Stimulated activated naive CD4-positive, alpha-beta T cell treated with Interleukin-2 at 50 U/mL for 16 hours (primary cell): Measurements from ENCODE around the gene GSTT2.
A peak's percentile ranks its signal among the peaks of the same experiment; 100 is the strongest.
"Not testable (repeated sequence)": the region's sequence is repeated elsewhere in the genome, so short reads cannot be mapped to it uniquely, and the experiment has no call there.

Experiments used
- DNase-seq: peaks from one replicate; lab custom pipeline; 2025; lab: John Stamatoyannopoulos, UW

The GSTT2 gene

DNA sequence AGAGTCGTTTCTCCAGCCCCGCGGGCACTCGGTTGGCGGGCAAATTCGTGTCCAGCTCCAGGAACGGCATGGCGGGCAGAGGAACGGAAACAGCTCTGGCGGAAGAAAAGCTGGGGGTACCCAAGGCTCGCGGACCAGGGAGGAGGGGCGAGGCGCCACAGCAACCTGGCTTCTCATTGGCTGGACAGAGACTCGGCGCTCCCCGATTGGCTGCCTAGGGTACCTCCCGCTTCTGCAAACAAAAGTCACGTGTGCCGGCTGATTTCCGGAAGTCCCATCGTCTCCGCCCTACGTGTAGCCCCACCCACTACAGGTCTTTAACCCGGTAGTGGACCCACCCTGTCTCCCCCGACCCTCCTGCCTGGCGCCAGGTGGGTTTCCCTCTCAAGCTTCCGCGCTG, 5.6 kb upstream of the GSTT2 start, which contains the start of gene DDT:
DDT (minus strand) TSS at position 97 of the 400 bp plus-strand sequence; CDS start at position 70, 27 bp downstream.
- not testable (repeated sequence) for DNase-seq

DNA sequence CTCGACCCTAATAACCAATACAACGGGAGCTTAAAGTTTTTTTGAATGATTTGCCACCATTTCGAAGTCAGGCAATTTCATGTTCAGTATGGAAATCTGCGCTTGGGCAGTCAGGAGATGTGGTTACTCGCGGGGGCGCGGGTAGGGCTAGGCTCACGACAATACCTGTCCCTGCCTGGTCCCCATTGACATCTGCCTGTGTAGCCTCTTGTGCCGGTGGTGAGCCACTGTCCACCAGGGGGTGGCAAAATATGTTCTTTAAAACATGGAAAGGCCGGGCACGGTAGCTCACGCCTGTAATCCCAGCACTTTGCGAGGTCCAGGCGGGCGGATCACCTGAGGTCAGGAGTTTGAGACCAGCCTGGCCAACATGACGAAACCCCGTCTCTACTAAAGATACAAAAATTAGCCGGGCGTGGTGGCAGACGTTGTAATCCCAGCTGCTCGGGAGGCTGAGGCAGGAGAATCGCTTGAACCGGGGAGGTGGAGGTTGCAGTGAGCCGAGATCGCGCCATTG, 5.0 kb upstream of the GSTT2 start:
- DNase-seq = not testable (repeated sequence)

DNA sequence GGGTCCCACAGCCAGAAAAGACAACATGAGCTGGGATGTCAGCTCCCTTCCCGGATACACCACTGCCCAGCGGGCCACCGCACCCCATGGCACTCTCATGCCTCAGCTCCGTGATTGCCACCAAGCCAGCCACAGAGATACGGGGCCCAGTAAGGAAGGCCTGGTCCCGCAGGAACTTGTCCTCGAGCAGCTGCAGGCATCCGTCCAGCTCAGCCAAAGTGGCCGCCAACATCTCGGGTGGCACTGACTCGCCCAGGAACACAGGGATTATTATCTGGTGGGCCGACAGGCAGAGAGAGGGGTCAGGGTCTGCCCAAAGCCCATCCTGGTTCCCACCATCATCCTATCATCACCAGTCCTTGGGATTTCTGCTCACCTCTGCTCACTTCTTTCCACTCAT, 2.6 kb upstream of the GSTT2 start:
- DNase-seq = not testable (repeated sequence)

DNA sequence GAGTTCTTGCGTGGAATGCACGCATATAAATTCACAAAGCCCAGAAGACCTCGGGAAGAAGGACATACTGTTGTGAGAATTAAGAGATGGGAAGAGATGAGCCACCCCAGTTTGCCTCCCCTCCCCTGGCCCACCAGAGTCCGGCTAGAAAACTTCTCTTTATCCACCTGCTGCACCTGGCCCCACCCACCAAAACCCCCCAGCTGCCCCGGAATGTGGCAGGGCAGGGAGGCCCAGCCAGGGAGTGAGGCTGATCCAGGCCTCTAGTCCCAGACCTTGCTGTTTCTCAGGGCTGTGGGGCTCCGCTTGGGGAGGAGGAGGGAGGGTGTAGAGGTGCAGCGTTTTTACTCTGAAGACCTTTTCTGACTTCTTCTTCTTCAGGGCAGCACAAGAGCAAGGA, 633 bp downstream of the GSTT2 start:
- DNase-seq = not testable (repeated sequence)

DNA sequence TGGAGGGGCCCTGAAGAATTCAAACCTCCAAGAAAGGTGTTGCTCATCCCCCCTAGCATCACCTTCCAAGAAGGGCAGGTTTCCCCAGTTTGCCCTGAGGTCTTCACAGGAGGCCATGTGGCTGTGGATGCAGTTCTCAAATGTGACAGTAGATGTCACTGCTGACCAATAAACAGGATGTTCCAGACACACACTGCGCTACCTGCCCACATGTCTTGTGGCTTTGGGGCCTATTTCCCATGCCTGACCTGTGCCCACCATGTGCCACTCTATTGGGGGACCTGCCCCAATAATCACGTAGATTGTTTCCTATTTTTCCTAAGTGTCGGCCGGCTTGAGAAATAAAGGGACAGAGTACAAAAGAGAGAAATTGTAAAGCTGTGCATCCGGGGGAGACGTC, 4.5 kb downstream of the GSTT2 start:
- peak; percentile 50 for DNase-seq

DNA sequence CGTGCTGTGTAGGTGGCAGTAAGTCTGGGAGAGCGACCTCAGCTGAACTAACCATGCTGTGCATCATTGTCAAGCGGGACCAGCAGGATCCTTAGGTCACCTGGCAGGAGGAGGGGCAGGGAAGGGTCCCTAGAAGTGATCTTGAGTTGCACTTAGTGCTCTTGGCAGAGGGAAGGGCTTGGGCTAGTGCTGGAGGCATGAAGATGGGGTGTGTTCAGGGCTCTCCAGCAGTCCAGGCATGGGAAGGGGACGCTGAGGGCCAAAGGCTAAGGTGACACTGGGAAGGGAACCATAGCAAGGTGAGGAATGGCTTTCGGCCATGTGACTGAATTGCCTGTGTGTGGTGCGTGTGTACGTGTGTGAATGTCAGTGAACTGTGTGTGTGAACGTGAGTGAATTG, 6.2 kb downstream of the GSTT2 start:
- DNase-seq = not testable (repeated sequence)

DNA sequence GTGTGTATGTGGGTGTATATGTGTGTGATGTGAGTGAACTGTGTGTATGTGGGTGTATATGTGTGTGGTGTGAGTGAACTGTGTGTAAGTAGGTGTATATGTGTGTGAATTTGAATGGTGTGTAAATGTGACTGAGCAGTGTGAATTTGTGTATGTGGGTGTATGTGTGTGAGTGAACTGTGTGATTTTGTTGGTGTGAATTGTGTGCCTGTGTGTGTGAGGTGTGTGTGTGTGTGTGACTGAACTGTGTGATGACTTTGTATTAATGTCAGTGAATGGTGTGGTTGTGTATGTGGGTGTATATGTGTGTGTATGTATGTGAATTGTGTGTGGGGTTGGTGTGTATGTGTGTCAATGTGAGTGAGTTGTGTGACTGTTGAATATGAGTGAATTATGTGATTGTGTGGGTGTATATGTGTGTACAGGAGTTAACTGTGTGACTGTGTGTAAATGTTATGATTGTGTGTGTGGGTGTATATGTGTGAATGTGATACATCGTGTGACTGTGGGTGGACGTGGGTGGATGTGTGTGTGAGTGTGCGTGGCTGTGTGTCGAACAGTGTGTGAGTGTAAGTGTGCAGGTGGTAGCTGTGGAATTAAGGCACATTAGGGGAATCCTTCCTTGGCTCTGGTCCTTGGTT, 6.7 kb downstream of the GSTT2 start:
- DNase-seq = not testable (repeated sequence)

DNA sequence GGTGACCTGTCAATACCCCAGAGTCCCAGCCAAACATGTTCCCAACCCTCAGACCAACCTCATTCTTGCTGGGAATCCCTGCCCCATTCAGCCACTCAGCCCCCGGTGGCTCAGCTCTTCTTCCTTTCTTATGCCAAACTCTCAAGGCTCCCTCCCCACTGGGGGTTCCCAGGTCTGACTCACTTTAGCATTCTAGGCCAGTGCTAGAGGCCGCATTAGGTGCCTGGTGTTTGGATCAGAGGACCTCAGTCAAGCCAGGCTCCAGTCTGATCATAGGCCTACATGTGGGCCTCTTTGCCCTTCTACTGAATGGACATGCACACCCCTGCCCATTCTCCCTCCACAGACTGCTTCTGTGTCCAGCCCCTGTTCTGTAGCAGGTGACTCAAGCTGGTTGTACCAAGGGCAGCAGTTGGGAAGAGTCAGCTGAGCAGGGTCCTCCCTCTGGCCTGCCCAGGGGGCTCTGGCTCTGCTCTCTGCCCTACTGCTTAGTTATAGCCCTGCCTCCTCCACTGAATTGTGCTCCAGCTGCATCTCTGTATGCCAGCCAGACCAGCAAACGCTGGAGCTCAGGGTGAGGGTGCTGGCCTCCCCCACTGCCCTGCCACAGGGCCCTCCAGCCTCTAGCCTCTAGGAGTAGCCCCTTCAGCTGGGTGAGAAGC, 9.8 kb downstream of the GSTT2 start:
- not testable (repeated sequence) for DNase-seq

DNA sequence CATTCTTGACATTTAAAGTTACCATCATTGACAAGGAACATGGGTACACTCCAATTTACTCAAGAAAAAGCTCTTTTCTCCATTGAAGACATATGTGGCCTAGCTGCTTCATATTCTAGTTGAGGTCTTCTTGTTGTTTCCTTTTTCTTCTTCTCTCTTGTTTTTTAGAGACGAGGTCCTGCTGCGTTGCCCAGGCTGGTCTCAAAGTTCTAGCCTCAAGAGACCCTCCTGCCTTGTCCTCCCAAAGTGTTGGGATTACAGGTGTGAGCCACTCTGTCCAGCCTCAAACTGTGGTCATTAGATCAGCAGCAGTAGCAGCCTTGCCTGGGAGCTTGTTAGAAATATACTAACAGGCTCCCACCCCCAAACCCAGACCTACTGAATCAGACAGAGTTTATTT, 13.1 kb downstream of the GSTT2 start:
- DNase-seq = not testable (repeated sequence)

DNA sequence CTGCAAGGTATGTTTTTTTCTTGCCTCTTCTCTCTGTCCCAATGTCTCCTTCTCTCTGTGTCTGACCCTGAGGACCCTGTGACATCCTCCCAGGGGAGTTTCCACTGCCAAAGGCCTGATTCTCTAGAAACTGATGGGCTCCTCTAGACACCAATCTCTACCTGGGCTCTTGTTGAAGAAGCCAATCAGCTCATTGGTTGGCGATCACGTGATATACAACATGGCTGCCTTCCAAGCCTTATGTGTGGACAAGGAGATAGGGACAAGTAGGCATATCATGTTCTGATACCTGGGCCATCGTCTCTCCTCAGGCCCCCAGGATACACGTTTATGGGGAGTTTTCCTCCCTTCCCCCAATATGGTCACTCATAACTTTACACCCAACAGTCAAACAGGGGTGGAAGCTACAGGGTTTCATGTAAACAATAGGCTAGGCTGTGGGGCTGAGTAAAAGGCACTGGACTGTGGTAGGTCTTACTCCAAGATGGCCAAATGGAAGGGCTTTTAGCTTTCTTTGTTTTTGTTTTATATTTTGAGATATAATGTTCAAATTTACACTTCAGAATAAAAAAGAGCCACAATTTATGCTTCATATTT, 13.7 kb downstream of the GSTT2 start:
- not testable (repeated sequence) for DNase-seq

DNA sequence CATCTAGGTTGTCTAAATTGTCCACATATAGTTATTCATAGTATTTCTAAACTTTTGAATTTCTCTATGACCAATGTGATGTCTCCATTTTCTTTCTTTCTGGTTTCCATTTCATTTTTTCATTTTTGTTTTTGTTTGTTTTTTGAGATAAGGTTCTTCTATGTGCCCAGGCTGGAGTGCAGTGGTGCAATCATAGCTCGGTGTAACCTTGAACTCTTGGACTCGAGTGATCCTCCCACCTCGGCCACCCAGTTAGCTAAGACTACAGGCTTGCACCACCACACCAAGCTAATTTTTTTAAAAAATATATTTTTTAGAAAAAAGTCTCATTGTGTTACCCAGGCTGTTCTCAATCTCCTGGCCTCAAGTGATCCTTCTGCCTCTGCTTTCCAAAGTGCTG, 17.2 kb downstream of the GSTT2 start:
- no peak for DNase-seq

DNA sequence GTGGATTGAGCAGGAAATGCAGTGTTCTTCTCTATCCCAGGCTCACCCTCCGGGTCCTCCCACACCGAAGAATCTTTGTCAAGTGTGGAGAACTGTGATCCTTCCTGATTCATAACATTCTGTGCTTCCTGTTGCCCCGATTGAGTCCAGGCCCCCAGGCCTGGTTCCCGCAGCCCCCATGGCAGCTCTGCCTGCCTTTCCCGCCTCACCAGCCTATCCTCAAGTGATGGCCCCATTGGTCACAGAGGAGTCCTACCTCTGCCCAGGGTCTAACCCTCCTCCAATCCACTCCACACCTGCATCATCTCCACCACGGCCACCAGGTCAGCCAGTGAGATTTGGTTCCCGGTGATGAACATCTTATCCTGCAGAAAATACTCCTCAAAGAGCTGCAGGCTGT, 19.8 kb downstream of the GSTT2 start:
- DNase-seq = not testable (repeated sequence)

DNA sequence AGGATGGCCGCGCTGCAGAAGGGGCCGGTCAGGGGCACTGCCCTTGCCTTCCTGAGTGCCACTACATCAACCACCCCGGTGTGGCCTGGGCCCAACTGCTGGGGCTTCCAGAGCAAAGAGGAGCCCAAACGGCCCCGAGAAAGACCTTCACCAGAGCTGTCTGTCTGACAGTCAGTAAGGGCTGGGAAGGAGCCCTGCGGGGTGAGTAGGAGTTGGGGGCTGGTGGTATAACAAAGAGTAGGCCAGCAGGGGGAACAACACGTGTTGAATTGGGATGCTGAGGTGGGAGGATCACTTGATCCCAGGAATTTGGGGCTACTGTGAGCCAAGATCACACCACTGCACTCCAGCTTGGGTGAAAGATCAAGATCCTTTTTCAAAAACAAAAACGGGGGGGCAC, 21.4 kb downstream of the GSTT2 start:
- DNase-seq = no peak

DNA sequence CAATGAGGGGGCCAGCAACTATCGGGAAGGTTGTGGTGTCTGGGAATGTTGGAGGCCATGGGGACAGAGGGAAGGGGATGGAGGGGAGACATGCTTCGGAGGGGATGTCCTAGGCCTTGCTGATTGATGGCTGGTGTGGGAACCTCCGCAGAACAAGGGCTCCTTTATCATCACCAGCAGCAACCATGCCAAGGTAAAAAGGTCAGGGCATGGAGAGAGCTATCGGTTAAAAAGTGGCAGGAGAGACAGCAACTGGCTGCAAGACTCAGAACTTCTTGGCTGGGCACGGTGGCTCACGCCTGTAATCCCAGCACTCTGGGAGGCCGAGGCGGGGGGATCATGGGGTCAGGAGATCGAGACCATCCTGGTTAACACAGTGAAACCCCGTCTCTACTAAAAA, 22.3 kb downstream of the GSTT2 start:
- no peak for DNase-seq

DNA sequence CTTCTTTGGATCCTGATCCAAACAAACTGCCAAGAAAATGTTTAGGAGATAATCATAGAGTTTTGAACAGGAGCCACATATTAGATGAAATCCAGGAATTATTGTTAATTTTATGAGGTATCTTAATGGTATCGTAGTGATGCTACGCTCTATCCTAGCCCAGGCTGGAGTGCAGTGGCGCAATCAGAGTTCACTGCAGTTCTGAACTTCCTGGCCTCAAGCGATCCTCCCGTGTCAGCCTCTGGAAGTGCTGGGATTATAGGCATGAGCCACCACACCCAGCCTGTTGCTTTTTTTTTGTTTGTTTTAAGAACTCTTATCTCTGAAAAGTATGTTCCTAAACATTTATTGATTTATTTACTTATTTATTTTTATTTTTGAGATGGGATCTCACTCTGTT, 22.9 kb downstream of the GSTT2 start:
- DNase-seq = no peak

DNA sequence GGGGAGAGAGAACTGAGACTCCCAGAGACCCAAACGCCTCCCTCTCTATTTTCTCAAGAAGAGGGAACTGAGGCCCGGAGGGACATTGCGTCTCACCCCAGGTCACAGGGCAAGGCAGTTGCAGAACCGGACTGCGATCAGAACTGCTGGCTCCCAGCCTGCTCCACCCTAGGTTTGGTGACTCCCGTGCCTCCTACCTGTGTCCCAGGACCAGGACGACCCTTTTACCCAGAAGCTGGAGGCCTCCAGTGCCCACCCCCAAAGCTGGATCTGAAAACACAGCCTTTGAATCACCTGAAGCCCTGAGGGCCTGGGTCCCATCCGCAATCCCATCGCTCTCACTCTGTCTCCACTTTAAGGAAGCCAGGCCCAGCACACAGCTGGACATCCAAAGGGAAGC, 24.0 kb downstream of the GSTT2 start:
- DNase-seq = no peak

DNA sequence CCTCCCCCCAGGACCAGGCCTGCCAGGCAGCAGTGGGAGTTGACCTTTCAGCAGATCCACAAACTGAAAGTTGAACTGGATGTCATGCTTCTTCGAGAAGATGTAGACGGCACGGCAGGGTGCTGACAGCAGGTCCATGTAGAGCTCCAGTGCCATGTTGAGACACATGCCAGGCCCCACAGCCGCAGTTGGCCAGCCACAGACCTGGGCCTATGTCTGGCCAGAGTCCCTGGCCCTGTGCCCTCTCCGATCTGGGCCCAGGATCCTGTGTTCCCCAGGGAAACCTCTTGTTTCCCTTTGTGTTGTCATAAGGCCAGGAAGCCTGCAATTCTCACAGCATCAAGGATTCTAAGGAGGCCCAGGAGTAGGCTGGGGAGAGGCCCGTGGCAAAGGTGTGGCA, 25.3 kb downstream of the GSTT2 start, which contains the start of gene GSTT4:
GSTT4 (minus strand) TSS at position 253 of the 400 bp plus-strand sequence; CDS start at position 156, 97 bp downstream.
- no peak for DNase-seq

DNA sequence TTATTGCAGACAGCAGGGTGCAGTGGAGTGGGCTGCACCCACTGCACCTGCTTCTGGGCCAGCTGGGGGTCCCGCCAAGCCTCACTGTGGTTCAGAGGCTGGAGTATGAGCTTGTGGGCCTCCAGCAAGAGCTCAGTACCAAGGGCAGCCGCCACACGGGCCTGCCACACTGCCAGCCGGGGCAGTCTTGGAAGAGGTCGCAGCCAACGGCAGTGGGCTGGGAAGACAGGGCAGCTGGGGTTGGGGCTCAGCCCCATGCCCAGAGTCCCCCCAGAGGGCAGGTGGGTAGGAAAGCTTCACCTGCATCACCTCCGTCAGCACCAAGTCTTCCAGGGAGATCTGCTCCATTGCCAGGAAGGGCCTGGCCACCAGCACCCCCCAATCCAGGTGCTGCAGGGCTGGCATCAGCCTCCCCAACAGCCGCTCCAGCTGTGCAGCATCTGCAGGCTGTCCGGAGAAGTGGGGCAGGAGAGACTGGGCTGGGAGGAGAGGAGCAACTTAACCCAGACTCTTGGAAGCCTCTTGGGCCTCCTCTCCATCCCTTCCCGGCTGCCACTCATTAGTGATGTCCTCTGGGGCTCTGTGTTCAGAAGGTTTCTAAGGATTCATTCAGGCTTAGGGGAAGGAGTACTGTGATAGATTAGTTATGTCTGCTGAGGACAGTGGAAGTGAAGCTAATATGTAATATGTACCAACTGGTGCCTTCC, 26.4 kb downstream of the GSTT2 start:
- DNase-seq = no peak

DNA sequence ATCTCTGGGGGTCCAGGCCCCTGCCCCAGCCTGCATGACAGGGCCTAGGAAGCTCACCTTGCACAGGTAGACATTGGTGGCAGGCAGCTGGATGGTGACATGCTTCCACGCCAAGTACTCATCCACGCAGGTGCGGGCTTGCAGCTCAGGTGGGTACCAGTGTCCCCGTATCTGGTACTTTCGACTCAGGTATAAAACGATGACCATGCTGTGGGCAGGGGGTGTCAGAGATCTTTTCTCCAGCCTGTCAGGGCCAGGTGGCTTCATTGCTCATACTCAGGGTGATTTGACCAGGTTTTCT, 26.9 kb downstream of the GSTT2 start:
- DNase-seq = no peak

DNA sequence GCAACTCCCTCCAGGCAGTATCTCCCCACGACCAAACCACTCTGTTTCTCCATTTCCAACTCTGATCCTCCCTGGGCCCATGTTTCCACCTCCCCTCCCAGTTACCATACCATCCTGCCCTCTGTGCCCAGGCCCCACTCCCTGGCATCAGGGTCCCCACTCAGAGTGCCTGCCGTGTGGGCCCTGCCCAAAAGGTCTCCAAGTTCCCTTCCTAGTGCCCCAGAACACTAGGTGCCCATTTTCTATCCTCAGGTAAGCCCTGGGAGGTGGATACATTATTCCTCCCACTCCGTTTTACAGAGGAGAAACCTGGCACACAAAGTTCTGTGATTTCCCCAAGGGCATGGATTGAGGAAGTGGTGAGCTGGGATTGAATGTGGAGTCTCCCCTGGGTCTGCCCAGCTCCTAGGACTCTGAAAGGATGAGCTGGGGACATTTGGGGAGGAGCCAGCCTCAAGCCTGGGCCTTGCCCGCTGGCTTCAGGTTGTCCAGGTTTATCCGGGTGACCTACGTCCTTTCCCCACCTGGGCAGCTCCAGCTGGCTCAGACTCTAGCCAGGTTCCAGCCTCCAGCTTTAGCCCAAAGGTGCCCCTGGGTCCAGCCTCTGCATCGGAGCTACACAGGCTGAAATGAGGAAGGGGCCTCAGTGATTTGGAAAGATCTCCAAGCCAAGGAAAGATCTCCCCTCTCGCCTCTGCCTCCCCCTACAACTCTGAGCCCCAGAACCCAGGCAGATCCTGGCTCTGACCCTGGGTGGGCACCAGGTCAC, 27.5 kb downstream of the GSTT2 start:
- no peak for DNase-seq

DNA sequence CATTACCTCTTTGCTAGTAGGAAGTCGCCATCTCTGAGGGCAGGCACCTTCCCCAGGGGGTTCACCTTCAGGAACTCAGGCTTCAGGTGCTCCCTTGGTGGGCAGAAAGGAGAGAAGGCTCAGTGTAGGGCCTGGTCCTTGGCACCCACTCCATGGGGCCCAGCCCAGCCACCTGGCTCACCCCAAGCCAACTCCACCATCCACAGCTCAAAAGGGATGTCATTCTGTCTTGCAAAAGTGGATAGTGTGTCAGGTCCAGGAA, 28.0 kb downstream of the GSTT2 start:
- DNase-seq = no peak
